ENCODE measurements around the gene SMAP2.

- no peak for TF ChIP-seq USF2 (IDR thresholded peaks at IDR 0.05; ENCODE audit: low read depth, low read length)
- no peak for TF ChIP-seq ELK1 (IDR thresholded peaks at IDR 0.05; ENCODE audit: borderline replicate concordance, low read depth, low read length)
- TF ChIP-seq MAZ (IDR thresholded peaks at IDR 0.05; ENCODE audit: borderline replicate concordance, low read depth, low read length): no peak
- no peak for TF ChIP-seq POLR2A (IDR thresholded peaks at IDR 0.05; ENCODE audit: low read depth, low read length)
- no peak for TF ChIP-seq CTCF (conservative IDR thresholded peaks at IDR 0.05; ENCODE audit: low read depth, low read length)
- no peak for TF ChIP-seq RFX5 (IDR thresholded peaks at IDR 0.05; ENCODE audit: low read depth, low read length)
- no peak for TF ChIP-seq NFE2L2 (IDR thresholded peaks at IDR 0.05; ENCODE audit: low read depth, low read length)
- no peak for TF ChIP-seq MXI1 (IDR thresholded peaks at IDR 0.05; ENCODE audit: borderline replicate concordance, low read depth, low read length)
Measured at GRCh38 chr1:40357625-40358024, 15.9 kb upstream of the SMAP2 start.

Measured in IMR-90 (cell line).